Amniotic stem cell (primary cell): ENCODE data around the gene SORBS2.
"Not testable (repeated sequence)": the region's sequence is repeated elsewhere in the genome, so short reads cannot be mapped to it uniquely, and the experiment has no call there.

Experiments
- DNase-seq: peaks from one replicate; lab custom pipeline; 2025; lab: John Stamatoyannopoulos, UW

SORBS2 gene

GRCh38 chr4:185713731-185714130 is 98.3 kb downstream of the SORBS2 start:
- DNase-seq: no peak

- no peak for DNase-seq
Measured at GRCh38 chr4:185713272-185713671, 98.7 kb downstream of the SORBS2 start.

GRCh38 chr4:185712350-185713024 is 99.5 kb downstream of the SORBS2 start:
- no peak for DNase-seq

- DNase-seq: no peak
Measured at GRCh38 chr4:185711726-185712125, 100.3 kb downstream of the SORBS2 start.

GRCh38 chr4:185710487-185710995 is 101.5 kb downstream of the SORBS2 start:
- DNase-seq: no peak

- DNase-seq: no peak
Measured at GRCh38 chr4:185709802-185710486, 102.0 kb downstream of the SORBS2 start.

GRCh38 chr4:185708348-185708747 is 103.6 kb downstream of the SORBS2 start:
- peak; percentile 44 for DNase-seq

GRCh38 chr4:185707622-185708021 is 104.4 kb downstream of the SORBS2 start:
- not testable (repeated sequence) for DNase-seq

- no peak for DNase-seq
Measured at GRCh38 chr4:185702147-185702663, 109.8 kb downstream of the SORBS2 start.

GRCh38 chr4:185700630-185701029 is 111.4 kb downstream of the SORBS2 start:
- no peak for DNase-seq

GRCh38 chr4:185700048-185700447 is 111.9 kb downstream of the SORBS2 start:
- no peak for DNase-seq

GRCh38 chr4:185697488-185697887 is 114.5 kb downstream of the SORBS2 start:
- no peak for DNase-seq

GRCh38 chr4:185695743-185696142 is 116.3 kb downstream of the SORBS2 start:
- no peak for DNase-seq

GRCh38 chr4:185693548-185694215 is 118.3 kb downstream of the SORBS2 start:
- DNase-seq: no peak

GRCh38 chr4:185689407-185689806 is 122.6 kb downstream of the SORBS2 start:
- DNase-seq: no peak

- DNase-seq: no peak
Measured at GRCh38 chr4:185685804-185686203, 126.2 kb downstream of the SORBS2 start.

GRCh38 chr4:185683896-185684295 is 128.1 kb downstream of the SORBS2 start:
- DNase-seq: no peak

- no peak for DNase-seq
Measured at GRCh38 chr4:185683222-185683621, 128.8 kb downstream of the SORBS2 start.

- peak; percentile 4 for DNase-seq
Measured at GRCh38 chr4:185682236-185682635, 129.8 kb downstream of the SORBS2 start.

GRCh38 chr4:185681604-185682003 is 130.4 kb downstream of the SORBS2 start:
- no peak for DNase-seq

- no peak for DNase-seq
Measured at GRCh38 chr4:185680617-185681016, 131.4 kb downstream of the SORBS2 start.

- DNase-seq: no peak
Measured at GRCh38 chr4:185679523-185679922, 132.5 kb downstream of the SORBS2 start.
